Fibroblast of skin of scalp (primary cell): ENCODE results near the gene GPC1.

Experiments
- DNase-seq: peaks from one replicate; pipeline ENCODE4 v3.0.0-alpha.2; 2013

GPC1 gene

DNA sequence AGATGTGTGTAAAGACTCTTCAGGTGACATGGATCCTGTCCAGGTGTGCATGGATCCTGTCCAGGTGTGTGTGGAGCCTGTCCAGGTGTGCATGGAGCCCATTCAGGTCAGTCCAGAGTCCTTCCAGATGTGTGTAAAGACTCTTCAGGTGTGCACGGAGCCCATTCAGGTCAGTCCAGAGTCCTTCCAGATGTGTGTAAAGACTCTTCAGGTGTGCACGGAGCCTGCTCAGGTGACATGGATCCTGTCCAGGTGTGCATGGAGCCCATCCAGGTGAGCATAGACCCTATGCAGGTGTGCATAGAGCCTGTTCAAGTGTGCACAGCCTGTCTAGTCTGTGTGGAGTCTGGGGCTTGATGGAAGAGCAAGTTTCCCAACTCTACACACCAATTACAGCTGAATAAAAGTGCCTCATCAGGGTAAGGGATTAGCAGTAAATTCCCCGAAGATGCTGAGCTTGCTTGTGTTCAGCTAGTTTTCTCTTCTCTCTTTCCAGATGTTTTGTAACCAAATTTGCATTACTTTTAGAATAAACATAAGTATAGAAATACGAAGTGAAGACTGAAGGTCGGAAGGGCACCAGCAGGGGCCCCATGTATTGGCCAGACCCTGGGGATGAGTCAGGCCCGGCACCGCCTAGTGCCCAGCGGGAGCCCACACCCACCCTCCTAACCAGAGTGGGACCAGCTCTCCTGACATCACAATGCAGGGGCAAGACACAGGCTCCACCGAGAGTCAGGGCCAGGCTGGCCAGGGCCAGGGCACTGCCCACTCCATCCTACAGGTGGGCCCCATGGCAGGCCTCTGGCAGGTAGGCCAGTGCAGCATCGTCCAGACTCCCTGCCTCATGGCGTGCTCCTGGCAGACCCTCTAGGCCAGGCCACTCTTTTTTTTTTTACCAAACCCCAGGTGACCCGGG lies 38.6 kb upstream of the GPC1 start:
- no peak for DNase-seq

DNA sequence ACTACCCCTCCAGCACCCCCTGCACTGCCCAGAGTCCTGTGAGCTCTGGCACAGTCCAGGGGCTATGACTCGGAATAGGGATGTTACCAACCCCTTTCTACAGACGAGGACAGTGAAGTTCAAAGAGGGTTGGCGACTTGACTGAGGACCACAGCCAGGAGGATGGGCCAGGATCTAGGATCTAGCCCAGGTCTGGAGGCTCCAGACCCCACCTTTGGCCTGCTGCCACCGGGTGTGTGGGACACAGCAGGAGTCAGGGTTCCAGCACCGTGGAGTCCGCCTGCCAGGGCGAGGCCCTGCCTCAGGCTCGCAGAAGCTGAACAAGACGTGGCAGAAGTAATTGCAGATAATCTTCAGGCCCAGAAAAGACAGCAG lies 37.9 kb upstream of the GPC1 start:
- no peak for DNase-seq

DNA sequence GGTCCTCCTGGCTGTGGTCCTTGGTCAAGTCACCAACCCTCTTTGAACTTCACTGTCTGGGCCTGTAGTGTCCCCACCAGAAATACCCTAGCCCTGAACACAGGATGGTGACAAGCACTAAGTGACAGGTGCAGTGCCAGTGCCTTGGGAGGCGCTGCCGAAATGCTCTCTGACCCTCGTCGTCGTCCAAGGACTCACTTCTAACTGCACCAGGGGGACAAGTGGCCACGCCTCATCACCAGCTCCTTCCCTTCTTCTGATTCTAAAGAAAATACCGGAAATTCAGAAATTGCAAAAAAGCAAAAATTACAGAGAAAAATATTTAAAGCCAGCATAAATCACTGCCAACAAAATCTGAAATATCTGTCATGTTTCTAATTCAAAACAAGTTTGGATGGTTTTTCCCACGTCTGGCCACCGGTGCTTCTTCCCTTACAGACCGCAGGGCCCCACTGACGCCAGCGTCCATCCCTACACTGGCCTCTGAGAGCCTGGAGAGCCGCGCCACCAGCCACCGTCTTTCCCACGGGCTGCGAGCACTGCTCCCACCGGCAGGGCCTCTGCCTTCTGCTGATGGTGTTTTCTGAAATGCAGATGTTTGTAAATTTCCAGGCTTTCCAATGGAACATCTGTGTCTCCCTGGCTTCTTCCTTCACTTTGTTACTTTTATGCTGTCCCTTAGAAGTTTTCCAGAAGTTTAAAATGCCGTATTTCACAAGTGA lies 37.4 kb upstream of the GPC1 start:
- DNase-seq, result peak; percentile 42

DNA sequence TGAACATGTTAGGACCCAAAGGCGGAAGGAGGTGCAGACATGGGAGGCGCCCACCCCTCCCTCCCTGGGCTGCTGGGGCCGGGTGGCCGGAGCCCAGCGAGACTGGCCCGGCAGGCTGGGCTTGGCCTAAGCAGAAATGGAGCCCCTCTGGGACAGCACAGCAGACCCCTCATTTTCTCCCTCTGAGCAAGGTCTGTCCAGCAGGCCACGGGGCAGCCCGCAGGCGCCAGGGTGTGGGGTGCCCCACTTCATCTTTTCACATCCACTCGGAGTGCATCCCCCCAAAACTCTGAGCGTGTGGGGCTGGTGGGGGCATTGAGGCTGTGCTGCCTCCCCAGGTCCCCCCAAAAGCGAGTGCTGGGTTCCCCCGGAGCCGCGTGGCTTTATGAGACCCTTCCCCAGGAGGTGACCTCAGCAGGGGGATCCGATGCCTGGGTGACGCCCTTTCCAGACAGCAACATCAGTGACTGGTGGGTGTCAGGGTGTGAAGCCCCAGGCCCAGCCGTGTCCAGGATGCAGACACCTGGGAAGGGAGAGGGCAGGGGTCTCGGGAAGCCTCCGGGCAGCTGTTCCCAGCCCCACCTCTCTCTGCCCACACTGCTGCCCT lies 36.7 kb upstream of the GPC1 start:
- DNase-seq, result no peak

DNA sequence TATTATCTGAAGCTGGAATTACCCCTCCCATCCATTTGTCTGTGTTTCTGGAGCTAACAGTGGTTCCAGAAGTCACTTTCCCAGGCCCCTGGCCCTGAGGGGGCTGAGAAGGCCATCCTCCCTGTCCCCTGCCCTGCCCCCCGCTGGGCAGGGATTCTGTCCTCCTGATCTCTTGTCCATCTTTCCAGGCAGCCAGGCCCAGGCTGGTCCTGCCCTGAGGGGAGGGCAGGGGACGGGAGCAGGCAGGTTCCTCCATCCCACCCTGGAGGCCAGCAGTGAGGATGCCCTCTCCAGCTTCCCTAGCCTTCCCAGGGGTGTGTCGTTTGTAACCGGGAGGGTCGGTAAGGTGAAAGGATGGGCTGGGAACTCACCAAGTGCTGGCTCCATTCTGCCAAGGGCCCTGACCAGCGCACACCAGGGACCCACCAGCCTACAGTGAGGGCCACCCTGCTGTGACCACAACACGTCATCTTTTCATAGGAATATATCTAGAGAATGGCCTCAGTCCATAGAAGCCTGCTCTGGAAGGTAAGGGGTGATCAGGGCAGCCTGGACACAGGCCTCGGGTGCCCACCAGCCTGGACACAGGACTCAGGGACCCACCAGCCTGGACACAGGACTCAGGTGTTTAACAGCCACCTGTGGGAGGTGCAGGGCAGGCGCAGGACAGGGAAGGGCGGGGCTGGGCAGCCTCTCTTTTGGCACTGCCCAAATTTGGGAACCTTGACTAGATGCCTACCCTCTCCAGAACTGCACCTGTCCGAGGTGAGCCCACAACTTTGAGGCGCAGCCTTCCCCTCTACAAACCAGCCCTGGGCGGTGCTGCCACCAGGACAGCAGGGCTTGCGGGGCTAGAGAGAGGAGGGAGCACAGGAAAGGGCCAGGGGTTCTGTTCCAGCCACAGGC lies 35.8 kb upstream of the GPC1 start:
- DNase-seq, result no peak

DNA sequence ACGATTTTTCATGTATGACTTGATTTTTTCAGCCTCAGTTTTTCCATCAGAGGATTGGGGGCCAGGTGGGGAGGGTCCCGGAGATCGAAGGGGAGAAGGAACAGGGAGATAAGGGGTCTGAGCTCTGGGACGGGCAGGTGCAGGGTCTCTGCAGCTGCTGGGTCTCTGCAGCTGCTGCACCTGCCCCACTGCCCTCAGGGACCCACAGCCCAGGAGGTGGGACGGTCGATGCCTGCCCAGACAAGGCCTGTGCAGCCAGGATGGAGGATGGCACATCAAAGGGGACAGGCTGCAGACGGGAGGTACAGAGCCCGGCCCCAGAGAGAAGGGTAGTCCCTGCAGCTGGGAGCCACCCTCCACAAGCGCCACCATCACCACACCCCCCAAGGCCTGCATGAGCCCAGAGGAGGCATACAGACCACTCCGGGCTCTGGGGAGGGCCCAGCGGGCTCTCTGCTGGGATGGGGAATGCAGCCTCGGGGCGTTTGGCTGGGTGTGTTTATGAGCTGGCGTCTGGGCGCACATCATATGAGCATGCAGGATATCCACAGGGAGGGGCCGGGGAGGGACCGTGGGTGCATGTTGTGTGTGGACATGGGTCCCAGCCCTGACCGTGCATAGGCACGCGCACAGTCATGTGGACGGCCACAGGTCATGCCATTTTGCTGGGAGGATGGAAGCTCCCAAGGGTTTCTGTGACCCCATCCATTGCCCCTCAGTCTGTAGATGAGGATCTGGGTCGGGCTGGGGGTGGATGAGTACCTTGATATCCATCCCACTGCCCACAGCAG lies 34.9 kb upstream of the GPC1 start:
- DNase-seq, result no peak

DNA sequence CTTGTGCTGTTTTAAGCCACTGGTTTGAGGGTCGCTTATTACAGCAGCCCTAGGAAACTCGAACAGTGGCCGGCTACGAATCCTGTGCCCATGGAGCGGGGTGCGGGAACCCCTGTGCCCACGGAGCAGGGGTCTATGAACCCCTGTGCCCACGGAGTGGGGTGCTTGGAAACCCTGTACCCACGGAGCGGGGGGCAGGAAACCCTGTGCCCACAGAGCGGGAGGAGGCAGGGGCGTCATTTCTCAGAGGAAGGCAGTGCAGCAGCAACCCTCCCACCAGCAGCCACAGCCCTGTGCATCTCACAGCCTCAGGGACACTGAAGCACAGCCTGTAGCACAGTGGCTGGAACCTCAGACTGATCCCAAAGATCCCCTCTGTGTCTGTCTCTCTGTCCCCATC lies 34.2 kb upstream of the GPC1 start:
- DNase-seq, result no peak

DNA sequence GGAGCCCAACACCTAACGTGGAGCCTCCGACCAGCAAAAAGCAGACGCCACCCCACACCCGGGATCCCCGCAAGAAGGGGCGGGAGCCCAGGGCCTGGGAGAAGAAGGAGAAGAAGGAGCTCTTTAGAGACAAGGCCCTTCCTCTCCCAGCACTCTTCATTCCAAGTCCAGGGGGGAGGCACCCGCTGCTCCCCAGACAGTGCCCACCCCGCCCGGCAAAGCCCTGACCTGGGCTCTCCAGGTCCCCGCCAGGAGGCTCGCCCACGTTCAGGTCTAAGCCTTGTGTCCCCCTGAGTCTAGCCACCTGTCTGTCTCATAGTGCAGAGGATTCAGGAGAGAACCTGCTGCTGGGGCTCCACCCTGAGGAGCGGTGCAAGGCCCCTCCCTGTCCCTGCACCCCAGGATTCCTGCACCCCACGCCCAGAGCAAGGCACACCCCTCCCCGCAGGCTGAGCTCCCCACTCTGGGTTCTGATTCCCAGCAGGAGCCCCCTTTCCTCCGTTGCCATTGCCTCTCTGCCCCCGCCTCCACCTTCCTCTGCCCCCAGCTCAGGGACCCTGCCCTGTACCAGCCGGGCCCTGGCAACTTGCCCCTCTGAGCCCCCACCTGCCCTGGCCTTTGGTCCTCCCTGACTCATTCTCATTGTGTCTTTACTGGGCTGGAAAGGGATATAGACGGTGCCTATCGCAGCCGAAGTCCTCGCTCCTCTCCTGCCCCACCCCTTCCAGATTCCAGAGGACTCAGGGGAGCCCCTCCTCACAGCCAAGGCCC lies 33.5 kb upstream of the GPC1 start:
- DNase-seq, result no peak

DNA sequence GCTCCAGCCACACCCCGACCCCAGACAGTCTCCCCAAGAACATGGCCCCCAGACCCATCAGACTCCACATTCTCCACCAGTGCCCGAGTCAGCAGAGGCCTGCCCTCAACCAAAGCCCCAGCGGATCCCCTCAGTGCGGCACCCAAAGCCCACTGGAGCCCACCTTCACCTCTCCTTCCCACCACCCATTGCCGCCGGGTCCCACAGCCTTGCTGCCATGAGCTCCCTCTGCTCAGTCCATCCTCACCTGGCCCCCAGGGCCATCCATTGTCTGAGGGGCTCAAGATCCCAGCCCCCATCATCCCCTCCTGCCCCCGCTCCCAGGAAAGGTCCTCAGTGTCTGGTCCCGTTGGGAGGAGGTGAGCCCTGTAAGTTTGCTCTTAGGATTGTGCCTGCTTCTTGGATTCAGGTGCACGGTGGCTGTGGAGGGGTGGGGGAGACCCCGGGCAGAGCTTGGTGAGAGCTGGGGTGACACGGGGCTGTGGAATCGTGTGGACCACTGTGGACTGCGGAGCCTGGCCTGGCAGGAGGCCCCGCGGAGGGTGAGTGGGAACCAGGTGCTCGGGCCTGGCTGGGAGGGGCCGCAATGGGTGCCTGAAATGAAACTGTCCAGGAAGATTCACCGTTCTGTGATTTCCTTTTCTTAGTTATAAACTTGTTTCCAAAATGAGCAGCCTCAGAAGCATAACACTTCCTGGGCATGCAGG lies 32.7 kb upstream of the GPC1 start:
- no peak for DNase-seq

DNA sequence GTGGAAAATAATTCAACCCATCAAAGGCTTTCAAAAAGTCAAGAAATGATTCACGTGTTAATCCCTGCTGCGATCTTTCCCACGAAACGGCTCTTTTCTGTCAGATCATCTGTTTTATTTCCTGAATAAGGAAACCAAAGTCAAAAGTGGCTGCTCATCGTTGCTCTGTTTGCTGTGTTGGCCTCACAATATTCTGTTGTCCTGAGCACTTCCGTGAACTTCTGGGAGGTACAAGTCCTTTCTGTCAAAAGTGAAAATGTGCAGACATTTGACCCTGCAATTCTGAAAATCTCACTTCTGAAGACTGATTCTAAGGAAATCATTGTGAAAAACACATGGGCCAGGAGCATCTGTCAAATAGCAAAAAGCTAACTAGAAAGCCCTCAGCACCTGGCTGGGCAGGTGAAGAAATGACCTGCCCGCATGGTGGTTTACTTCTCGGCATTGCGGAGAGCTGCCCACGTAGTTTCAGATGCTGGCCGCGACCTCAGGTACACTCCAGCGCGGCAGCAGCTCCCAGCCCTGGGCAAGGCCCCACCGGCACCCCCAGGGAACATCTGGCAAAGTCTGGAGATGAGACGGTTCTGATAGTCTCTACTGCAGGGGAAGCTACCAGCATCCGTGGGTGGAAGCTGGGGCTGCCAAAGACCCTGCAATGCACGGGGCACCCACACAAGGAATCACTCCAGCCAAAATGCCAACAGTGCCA lies 31.9 kb upstream of the GPC1 start:
- DNase-seq, result no peak

DNA sequence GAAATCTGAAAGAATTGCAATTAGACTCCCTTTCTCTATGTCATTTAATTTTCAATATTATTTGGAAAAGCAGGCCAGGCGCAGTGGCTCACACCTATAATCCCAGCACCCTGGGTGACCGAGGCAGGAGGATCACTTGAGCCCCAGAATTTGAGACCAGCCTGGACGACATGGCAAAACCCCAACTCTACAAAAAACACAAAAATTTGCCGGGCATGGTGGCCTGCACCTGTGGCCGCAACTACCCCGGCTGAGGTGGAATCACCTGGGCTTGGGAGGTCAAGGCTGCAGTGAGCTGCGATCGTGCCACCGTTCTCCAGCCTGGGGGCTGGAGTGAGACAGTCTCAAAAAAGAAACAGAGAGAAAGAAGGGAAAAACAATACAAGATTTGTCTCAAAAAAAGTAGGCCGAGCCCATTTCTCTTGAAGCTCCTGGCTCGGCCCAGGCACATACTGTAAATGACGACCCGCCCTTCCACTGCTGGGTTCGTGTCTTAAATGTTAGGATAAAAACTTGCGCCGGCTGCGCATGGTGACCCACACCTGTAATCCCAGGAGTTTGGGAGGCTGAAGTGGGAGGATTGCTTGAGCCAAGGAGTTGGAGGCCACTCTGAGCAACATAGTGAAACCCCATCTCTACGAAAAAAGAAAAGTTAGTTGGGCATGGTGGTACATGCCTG lies 31.1 kb upstream of the GPC1 start:
- DNase-seq, result no peak

DNA sequence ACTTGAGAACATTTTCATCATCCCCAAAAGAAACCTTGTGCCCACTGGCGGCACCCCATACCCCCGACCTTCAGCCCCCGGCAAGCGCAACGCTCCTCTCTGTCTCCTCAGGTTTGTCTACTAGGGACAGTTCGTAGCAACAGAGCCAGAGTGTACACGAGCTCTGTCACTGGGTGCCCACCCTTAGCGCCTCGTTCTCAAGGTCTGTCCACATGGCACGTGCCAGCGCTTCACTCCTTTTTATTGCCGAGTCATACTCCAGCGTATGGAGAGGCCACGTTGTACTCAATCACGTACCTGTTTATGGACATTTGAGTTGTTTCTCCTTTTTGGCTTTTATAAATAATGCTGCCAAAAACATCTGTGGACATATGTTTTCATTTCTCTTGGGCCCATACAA lies 30.3 kb upstream of the GPC1 start:
- DNase-seq, result no peak

DNA sequence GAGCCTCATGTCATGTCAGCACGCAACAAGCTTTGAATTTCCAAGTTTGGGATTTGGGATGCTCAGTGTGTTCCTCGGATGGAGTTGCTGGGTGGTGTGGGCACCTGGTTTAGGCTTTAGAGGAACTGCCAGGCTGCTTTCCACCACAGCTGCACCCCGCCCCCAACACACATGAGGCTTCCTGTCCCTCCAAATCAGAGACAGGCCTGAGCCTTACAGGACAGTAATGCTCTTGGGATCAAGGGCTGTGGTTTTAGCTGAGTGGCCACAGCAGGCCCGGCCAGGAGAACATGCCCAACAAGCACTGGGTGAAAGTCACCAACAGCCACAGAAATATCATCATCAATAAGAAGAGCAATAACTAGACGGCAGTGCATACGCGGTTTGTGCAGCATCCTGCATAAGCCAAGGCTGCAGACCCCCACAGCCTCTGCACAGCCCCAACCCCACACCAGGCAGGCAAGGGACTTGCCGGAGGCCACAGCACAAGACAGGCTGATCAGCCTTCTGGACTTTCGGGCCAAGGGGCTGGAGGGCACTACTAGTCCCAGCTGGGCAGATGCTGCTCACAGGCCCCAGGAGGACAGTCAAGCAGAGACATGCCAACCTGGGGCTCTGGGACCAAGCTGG lies 29.7 kb upstream of the GPC1 start:
- no peak for DNase-seq

DNA sequence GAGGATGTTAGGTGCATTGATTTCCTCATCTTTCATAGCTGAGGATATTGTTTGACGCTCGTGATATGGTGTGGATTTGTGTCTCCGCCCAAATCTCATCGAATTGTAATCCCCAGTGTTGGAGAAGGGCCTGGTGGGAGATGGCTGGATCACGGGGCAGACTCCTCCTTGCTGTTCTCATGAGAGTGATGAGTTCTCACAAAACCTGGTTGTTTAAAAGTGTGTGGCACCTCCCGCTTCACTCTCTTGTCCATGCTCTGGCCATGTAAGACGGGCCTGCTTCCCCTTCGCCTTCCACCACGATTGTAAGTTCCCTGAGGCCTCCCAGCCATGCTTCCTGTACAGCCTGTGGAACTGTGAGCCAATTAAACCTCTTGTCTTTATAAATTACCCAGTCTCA lies 28.4 kb upstream of the GPC1 start:
- no peak for DNase-seq

DNA sequence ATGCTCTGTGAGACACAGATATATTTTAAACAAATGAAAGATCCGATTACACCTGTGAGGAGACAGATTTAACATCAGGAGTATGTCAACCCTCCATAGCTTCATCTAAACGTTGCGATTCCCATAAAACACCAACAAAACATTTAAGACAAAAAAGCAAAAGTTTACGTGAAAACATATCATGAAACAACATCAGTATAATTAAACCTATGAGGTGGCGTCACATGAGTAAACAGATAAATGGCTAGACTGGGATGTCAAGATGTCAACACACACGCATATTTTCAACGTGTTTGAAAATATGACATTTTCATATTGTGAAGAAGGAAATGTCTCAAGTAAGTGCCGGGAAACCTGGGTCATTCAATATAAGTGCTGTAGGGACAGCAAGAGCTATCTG lies 25.5 kb upstream of the GPC1 start:
- DNase-seq, result no peak

DNA sequence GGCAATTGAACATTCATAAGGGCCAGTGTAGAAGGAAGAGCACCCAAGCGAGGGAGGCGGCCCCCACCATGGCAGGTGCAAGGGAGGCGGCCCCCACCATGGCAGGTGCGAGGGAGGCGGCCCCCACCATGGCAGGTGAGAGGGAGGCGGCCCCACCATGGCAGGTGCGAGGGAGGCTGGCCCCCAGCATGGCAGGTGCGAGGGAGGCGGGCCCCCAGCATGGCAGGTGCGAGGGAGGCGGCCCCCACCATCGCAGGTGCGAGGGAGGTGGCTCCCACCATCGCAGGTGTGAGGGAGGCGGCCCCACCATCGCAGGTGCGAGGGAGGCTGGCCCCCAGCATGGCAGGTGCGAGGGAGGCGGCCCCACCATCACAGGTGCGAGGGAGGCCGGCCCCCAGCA lies 24.7 kb upstream of the GPC1 start:
- no peak for DNase-seq

DNA sequence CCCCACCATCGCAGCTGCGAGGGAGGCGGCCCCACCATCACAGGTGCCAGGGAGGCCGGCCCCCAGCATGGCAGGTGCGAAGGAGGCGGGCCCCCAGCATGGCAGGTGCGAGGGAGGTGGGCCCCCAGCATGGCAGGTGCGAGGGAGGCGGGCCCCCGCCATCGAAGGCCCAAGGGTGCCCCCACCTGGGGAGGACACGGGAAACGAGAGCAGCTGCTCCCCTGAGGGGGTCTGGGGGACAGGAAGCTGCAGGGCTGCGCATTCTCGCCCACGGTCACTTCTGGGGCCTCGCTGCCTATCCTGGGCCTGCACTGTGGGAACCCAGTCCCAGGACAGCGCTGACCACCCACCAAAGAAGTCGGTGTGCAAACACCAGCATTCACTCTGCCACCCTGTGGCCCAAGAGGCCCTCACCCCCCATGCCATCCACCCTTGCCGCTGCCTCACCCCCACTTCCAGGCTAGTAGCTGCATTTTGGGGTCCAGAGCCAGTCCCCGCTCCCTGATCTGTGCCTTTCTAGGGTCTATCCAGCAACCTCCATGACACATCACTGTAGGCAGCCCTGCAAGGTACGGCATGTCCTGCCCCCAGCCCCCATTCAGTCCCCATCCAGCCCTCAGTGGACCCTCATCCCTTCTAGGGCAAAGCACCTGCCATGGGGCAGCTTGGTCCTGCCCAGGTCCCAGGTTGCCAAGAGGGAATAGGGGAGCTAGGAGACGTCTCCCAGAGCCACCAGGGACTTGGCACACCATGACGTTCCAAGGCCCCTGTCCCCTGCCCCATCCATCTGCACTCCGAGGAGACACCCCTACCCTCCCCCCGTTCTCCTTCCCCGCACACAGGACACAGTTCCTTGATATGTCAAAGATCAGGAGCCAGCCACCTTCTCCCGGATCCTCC lies 24.0 kb upstream of the GPC1 start:
- DNase-seq, result no peak
